Activated CD4-positive, alpha-beta memory T cell treated with anti-CD3 and anti-CD28 coated beads, Interleukin-2, amount 10 ng/mL, durations not matched to agents 7 days and 5 days (primary cell): ENCODE results near the gene RAB3A. TPM values are rescaled to one million over a fixed set of nuclear protein-coding genes. Genes with fewer than 3 reads are reported as not detected.

ENCODE experiments used
- CTCF ChIA-PET: fragments of 350-600 bp; sonication (Branson Sonifier 250); formaldehyde crosslinking; loops from one replicate; lab custom pipeline; 2021; ENCODE audit warnings: antibody characterized with exemption, inconsistent platforms; lab: Charles Lee
- POLR2A ChIA-PET: fragments of 350-600 bp; sonication (Branson Sonifier 250); formaldehyde crosslinking; loops from one replicate; lab custom pipeline; 2021; ENCODE audit warnings: antibody characterized with exemption; lab: Charles Lee
- DNase-seq: peaks from one replicate; pipeline ENCODE4 v3.0.0-alpha.2; 2020
- H3K27ac Mint-ChIP-seq: one replicate; pipeline ENCODE4 v1.8.0; 2021; ENCODE audit warnings: mild to moderate bottlenecking, mixed read lengths
- H3K27me3 Mint-ChIP-seq: one replicate; pipeline ENCODE4 v1.8.0; 2021; ENCODE audit warnings: mixed read lengths
- H3K36me3 Mint-ChIP-seq: one replicate; pipeline ENCODE4 v1.8.0; 2021; ENCODE audit warnings: low read depth, mixed read lengths
- H3K4me1 Mint-ChIP-seq: one replicate; pipeline ENCODE4 v1.8.0; 2021; ENCODE audit warnings: mixed read lengths
- H3K4me3 Mint-ChIP-seq: one replicate; pipeline ENCODE4 v1.8.0; 2021; ENCODE audit warnings: mild to moderate bottlenecking, mixed read lengths
- H3K9me3 Mint-ChIP-seq: one replicate; pipeline ENCODE4 v1.8.0; 2021; ENCODE audit warnings: mixed read lengths
- total RNA-seq, 2 experiments: library from RNA; stranded (reverse); gene quantifications; one replicate each; pipeline ENCODE4 v1.2.3, GENCODE V29; 2021

RAB3A gene
- total RNA-seq, 2 experiments from 2014 or later = 3.7 to 5.3 TPM

DNA sequence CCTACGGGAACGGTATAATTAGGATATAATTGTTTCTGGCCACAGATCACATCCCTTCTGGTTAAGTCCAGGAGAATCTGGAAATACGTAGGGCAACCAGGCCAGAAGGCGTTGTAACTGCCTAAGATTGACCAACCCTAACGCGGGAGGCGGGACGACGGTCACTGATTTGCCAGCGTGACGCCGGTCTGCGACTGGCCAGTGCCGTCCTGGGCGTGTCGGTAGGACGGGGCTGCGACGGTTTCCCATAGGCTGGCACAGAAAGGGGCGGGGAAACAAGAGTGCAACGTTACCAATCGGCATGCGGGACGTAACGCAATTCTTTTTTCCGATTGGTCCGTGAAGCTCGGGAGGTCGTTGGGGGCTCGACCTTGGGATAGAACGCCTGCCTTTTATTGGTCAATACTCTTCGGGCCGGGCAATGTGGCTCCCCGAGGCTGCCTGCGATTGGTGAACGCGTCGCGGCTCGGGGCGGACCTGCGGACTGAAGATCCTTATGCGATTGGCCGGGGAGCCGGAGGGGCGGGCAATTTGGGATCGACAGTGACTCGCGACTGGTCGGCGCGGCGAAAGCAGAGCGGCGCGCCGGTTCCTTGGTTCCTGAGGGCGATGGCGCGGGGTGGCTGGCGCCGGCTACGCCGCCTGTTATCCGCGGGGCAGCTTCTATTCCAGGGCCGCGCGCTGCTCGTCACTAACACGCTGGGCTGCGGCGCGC is 11.0 kb downstream of the RAB3A start, which contains the start of gene MPV17L2:
Gene MPV17L2 (plus strand): TSS at position 546 of the 715 bp plus-strand sequence. CDS start 64 bp downstream, at position 610.
- POLR2A ChIA-PET = interaction anchor here (0.7 to 3.7 kb wide), 14 partner anchors 12 to 351 kb away, joined by 3 to 32 read pairs (median 3); partner anchors contain the start of genes FKBP8, JUND, LSM4 and PIK3R2
- DNase-seq = peak; percentile 99
- H3K27ac Mint-ChIP-seq = peak within 1 kb of the TSS; percentile 85

GRCh38 chr19:18191640-18192062 is 12.2 kb downstream of the RAB3A start:
- Mint-ChIP-seq H3K9me3 (no peaks in the 10 kb centered on the region), H3K4me3 (peak overlapping the region; percentile 74), H3K4me1 (peaks cover 23% of the 10 kb centered on the region), H3K36me3 (no peaks in the 10 kb centered on the region), H3K27me3 (no peaks in the 10 kb centered on the region), H3K27ac (peak overlapping the region; percentile 85)
- ChIA-PET CTCF (interaction anchor here (0.7 to 3.2 kb wide), 14 partner anchors 8 to 227 kb away, joined by 3 to 21 read pairs (median 6); partner anchors contain the start of genes IFI30, RAB3A and SSBP4), POLR2A (interaction anchor here (0.6 to 3.7 kb wide), 10 partner anchors 11 to 352 kb away, joined by 3 to 32 read pairs (median 4); partner anchors contain the start of genes FKBP8, JUND, LSM4 and RAB3A)
- DNase-seq = no peak

More for the DNA sequence above, 11.0 kb downstream of the RAB3A start, which contains the start of gene MPV17L2:
- peak within 1 kb of the TSS; percentile 74 for H3K4me3 Mint-ChIP-seq
- CTCF ChIA-PET = interaction anchor here (0.5 to 3.2 kb wide), 22 partner anchors 9 to 226 kb away, joined by 3 to 21 read pairs (median 5); partner anchors contain the start of genes IFI30, JUND, LSM4 and RAB3A
- H3K4me1 Mint-ChIP-seq = peaks cover 23% of the 10 kb centered on the region
- H3K36me3 Mint-ChIP-seq = no peaks in the 10 kb centered on the region
- H3K27me3 Mint-ChIP-seq = no peaks in the 10 kb centered on the region
- no peaks in the 10 kb centered on the region for H3K9me3 Mint-ChIP-seq

DNA sequence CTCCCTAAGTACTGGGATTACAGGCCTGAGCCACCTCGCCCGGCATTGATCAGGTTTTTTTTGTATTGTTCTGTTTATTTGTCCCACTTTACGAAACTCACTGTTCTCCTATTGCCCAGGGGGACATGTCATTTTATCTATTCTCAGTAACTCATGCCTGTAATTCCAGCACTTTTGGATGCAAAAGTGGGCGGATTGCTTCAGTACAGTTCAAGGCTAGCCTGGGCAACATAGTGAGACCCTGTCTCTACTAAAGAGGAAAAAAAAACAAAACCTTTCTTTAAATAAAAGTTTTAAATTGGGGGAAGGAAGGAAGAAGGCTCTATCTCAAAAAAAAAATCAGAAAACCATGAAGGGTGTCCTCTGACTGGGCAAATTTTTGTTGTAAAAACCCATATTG is 13.6 kb downstream of the RAB3A start:
- Mint-ChIP-seq H3K9me3 (no peaks in the 10 kb centered on the region), H3K36me3 (no peaks in the 10 kb centered on the region), H3K27ac (no peak overlapping the region), H3K27me3 (no peaks in the 10 kb centered on the region), H3K4me1 (peaks cover 23% of the 10 kb centered on the region), H3K4me3 (no peak overlapping the region)
- ChIA-PET CTCF (no interaction called here), POLR2A (no interaction called here)
- no peak for DNase-seq

DNA sequence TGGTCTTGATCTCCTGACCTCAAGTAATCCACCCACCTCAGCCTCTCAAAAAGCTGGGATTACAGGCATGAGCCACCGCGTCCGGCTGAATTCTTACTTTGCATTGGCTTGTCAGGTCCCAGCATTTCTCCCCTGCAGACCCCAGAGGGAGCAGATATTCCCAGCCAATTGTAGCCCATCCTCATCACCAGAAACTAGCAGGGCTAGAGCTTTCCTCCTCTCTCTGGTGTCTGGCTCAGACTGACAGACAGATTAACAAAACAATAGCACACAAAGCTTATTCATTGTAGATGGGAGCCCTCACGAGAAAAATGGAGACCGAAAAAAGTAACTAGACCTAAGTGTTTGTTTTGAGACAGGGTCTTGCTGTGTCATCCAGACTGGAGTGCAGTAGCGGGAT is 18.3 kb downstream of the RAB3A start:
- Mint-ChIP-seq H3K9me3 (no peaks in the 10 kb centered on the region), H3K4me3 (no peak overlapping the region), H3K4me1 (no peaks in the 10 kb centered on the region), H3K27me3 (no peaks in the 10 kb centered on the region), H3K36me3 (no peaks in the 10 kb centered on the region), H3K27ac (no peak overlapping the region)
- ChIA-PET POLR2A (interaction anchor here (2.1 to 2.6 kb wide), 2 partner anchors 10 to 11 kb away, joined by 7 to 10 read pairs; no protein-coding TSS in a partner anchor), CTCF (interaction anchor here (0.6 kb wide), 1 partner anchor 209 kb away, joined by 3 read pairs; no protein-coding TSS in a partner anchor)
- no peak for DNase-seq

DNA sequence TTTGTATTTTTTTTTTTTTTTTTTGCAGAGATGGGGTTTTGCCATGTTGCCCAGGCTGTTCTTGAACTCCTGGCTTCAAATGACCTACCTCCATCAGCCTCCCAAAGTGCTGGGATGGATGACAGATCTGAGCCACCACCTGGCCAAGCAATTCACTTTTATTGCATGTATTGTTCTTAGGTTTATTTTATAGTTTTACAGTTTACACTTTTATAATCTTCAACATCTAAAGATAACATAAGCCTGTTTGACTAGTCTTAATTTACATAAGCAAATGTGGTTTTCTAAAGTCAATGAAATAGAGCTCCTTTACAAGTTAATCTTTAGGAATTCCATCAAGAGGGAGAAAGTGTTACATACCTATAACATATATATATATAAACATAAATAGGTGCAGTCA is 20.3 kb downstream of the RAB3A start:
- no peak for DNase-seq
- Mint-ChIP-seq H3K4me3 (no peak overlapping the region), H3K4me1 (no peaks in the 10 kb centered on the region), H3K27me3 (no peaks in the 10 kb centered on the region), H3K9me3 (no peaks in the 10 kb centered on the region), H3K36me3 (peaks cover 3% of the 10 kb centered on the region), H3K27ac (no peak overlapping the region)
- ChIA-PET CTCF (interaction anchor here (0.6 to 1.9 kb wide), 4 partner anchors 8 to 251 kb away, joined by 3 to 7 read pairs (median 4); partner anchors contain the start of gene CCDC124), POLR2A (interaction anchor here (2.6 kb wide), 1 partner anchor 8 kb away, joined by 10 read pairs; no protein-coding TSS in a partner anchor)

GRCh38 chr19:18179957-18180356 is 23.9 kb downstream of the RAB3A start:
- H3K4me3 Mint-ChIP-seq = no peak overlapping the region
- no peak overlapping the region for H3K27ac Mint-ChIP-seq
- ChIA-PET CTCF (interaction anchor here (1.2 kb wide), 1 partner anchor 172 kb away, joined by 3 read pairs; the partner anchor contains the start of gene ARRDC2), POLR2A (no interaction called here)
- H3K4me1 Mint-ChIP-seq = peaks cover 6% of the 10 kb centered on the region
- no peaks in the 10 kb centered on the region for H3K27me3 Mint-ChIP-seq
- DNase-seq = no peak
- peaks cover 21% of the 10 kb centered on the region for H3K36me3 Mint-ChIP-seq
- H3K9me3 Mint-ChIP-seq = no peaks in the 10 kb centered on the region

DNA sequence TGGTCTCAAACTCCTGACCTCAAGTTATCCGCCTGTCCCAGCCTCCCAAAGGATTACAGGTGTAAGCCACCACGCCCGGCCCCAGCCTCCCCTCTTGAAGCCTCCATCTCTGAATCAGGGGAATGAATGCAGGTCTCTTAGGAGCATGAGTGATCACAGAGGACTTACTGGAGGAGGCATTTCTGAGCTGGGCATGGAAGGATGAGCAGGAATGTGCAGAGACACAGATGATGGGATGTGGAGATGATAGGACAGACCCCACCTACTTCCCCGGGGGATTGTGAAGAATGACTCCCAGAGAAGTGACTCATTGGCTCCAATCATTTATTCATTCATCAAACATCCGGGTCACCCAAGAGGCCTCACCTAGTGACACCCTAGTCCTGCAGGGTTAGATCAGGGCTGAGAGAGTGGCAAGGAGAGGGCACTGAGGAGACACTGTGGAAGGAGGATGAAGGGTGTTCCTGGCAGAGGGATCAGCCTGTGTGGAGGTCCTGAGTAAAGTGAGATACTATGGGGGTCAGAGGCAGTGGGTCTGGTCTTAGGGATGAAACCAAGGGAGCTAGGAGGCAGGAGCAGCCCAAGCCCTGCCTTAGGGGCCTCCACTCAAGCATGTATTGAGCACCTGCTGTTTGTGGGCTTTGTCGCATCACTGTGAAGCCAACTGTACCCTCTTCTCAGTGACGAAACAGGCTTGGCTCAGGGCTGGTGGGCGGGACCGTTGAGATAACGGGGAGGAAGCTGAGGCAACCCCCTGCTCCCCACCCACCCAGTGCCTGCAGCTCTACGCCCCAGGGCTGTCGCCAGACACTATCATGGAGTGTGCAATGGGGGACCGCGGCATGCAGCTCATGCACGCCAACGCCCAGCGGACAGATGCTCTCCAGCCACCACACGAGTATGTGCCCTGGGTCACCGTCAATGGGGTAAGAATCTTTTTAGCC is 27.2 kb downstream of the RAB3A start:
- H3K4me3 Mint-ChIP-seq = no peak overlapping the region
- H3K9me3 Mint-ChIP-seq = no peaks in the 10 kb centered on the region
- no peak for DNase-seq
- no peak overlapping the region for H3K27ac Mint-ChIP-seq
- H3K36me3 Mint-ChIP-seq = peaks cover 21% of the 10 kb centered on the region
- H3K27me3 Mint-ChIP-seq = no peaks in the 10 kb centered on the region
- peaks cover 26% of the 10 kb centered on the region for H3K4me1 Mint-ChIP-seq
- CTCF ChIA-PET = interaction anchor here (0.6 to 1.7 kb wide), 3 partner anchors 9 to 85 kb away, joined by 3 to 7 read pairs (median 4); partner anchors contain the start of gene MPV17L2
- POLR2A ChIA-PET = interaction anchor here (1.5 kb wide), 1 partner anchor 25 kb away, joined by 3 read pairs; no protein-coding TSS in a partner anchor

- no peaks in the 10 kb centered on the region for H3K9me3 Mint-ChIP-seq
- peaks cover 21% of the 10 kb centered on the region for H3K36me3 Mint-ChIP-seq
- ChIA-PET CTCF (interaction anchor here (1.2 to 2.0 kb wide), 4 partner anchors 15 to 154 kb away, joined by 3 to 9 read pairs (median 4); partner anchors contain the start of gene MPV17L2), POLR2A (interaction anchor here (0.7 to 2.2 kb wide), 5 partner anchors 9 to 148 kb away, joined by 3 to 10 read pairs (median 7); partner anchors contain the start of gene LSM4)
- peak overlapping the region; percentile 85 for H3K4me3 Mint-ChIP-seq
- DNase-seq = no peak
- H3K27ac Mint-ChIP-seq = peak overlapping the region; percentile 26
- no peaks in the 10 kb centered on the region for H3K27me3 Mint-ChIP-seq
- peaks cover 26% of the 10 kb centered on the region for H3K4me1 Mint-ChIP-seq
Measured at GRCh38 chr19:18174983-18175382, 28.9 kb downstream of the RAB3A start.

DNA sequence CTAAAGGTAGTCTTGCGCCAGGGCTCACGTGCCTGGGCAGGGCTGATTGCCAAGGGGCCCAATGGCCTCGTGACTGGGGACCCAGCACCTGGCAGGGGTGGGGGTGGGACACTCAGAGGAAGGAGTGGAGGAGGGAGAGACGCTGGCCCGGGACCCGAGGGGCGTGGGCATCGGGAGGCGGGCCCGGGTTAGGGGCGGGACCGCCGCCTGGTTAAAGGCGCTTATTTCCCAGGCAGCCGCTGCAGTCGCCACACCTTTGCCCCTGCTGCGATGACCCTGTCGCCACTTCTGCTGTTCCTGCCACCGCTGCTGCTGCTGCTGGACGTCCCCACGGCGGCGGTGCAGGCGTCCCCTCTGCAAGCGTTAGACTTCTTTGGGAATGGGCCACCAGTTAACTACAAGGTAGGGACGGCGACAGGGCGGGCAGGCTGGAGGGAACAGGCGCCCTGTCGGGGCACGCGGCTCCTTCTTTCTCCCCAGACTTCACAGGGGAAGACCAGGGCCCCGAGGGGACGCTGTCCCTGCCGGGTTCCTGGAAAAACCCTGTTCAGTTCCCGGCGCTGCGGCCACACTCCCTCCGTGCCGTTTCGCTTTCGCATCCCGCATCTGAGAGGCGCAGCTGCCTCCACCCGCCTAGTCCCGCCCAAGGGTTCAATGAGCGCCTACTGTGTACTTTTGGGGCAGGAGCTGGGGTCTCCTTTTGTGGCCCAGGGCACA is 30.1 kb downstream of the RAB3A start, which contains the start of gene IFI30:
Gene IFI30 (plus strand): TSS at position 242 of the 717 bp plus-strand sequence. CDS start 29 bp downstream, at position 271.
- Mint-ChIP-seq H3K4me3 (peak within 1 kb of the TSS; percentile 85), H3K9me3 (no peaks in the 10 kb centered on the region), H3K27ac (peak within 1 kb of the TSS; percentile 75), H3K4me1 (peaks cover 26% of the 10 kb centered on the region), H3K27me3 (no peaks in the 10 kb centered on the region), H3K36me3 (peaks cover 18% of the 10 kb centered on the region)
- peak; percentile 72 for DNase-seq
- ChIA-PET CTCF (interaction anchor here (0.7 to 2.0 kb wide), 5 partner anchors 19 to 155 kb away, joined by 3 to 9 read pairs (median 3); partner anchors contain the start of gene MPV17L2), POLR2A (interaction anchor here (1.0 to 2.2 kb wide), 7 partner anchors 10 to 149 kb away, joined by 3 to 7 read pairs (median 4); partner anchors contain the start of genes IL12RB1 and LSM4)

DNA sequence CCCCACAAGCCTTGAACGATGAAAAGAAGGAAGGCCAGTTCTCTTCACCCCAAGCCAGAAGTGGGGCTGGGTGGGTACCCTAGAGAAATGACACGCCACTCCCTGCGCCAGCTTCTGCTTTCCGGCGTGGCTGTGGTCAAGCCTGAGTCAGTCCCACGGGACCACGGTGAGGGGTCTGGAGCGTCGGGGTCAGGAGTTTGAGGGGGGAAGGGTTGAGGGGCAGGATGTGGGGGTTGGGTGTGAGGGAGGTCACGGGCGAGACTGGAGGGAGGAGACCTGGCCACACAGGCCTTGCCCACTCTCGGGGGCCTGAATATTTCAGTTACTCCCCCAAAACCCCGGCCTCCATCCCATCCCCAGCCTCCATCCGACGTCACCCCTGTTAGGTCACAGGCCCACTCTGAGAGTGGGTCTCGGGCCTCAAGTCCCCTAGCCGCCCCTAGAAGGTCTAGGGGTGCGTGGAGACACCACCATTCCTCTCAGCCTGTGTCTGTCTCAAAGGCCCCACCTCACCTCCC is 30.7 kb downstream of the RAB3A start:
- CTCF ChIA-PET = no interaction called here
- no peaks in the 10 kb centered on the region for H3K9me3 Mint-ChIP-seq
- peaks cover 17% of the 10 kb centered on the region for H3K36me3 Mint-ChIP-seq
- no peaks in the 10 kb centered on the region for H3K27me3 Mint-ChIP-seq
- peak overlapping the region; percentile 85 for H3K4me3 Mint-ChIP-seq
- H3K4me1 Mint-ChIP-seq = peaks cover 26% of the 10 kb centered on the region
- POLR2A ChIA-PET = interaction anchor here (1.5 kb wide), 1 partner anchor 12 kb away, joined by 5 read pairs; no protein-coding TSS in a partner anchor
- H3K27ac Mint-ChIP-seq = no peak overlapping the region
- no peak for DNase-seq
